Measurements from ENCODE around the gene TMEM120B.
A peak's percentile ranks its signal among the peaks of the same experiment; 100 is the strongest.
"Not testable (repeated sequence)": the region's sequence is repeated elsewhere in the genome, so short reads cannot be mapped to it uniquely, and the experiment has no call there.

Gene TMEM120B

DNA sequence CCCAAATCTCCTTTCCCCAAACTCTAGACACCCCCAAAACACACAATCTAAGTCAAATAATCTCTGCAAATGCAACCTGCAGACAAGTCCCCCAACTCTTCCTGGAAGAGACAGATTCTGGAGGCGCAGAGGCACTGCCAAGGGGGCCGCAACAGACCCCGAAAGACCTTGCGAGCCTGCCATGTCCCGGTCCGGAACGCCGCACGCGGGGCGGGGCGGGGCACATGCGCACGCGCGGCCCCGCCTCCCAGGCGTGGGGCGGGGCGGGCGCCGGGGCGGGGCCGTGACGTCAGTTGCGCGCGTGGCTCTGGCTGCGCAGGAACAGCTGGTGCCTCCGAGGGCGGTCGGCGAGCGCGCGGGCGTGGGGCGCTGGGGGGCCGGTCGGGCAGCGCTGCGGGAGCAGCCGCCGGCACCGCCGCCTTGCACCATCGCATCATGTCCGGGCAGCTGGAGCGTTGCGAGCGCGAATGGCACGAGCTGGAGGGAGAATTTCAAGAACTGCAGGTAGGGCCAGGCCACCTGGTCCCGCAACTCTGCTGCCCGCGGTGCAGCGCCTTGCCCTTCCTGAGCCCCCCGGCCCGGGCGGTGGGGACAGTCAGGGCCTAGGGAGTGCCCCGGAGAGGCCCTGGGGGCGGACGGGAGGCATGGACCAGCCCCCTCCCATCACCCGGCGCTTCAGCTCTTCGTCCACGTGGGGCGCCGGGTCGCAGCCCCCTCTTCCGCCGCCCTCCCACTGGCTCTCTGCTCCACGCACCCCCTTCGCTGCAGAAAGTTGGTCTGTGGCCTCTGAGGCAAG lies at the start of gene TMEM120B:
TSS of gene TMEM120B (plus strand) at position 292 of the 796 bp plus-strand sequence. CDS start at position 436, 144 bp downstream.
- DNase-seq (ENCODE audit: low read depth in 1 of 2, low spot score in 1 of 2): peak; percentile 67 to 76

- no peak for DNase-seq (ENCODE audit: low read depth in 1 of 2, low spot score in 1 of 2)
These were observed 49.0 kb upstream of the TMEM120B start for GRCh38 chr12:121663610-121663929.

- DNase-seq (ENCODE audit: low read depth in 1 of 2, low spot score in 1 of 2): not testable (repeated sequence)
These were observed 45.7 kb upstream of the TMEM120B start for GRCh38 chr12:121666829-121667228.

- peak; percentile 22 to 23 for DNase-seq (ENCODE audit: low read depth in 1 of 2, low spot score in 1 of 2)
These were observed 43.6 kb upstream of the TMEM120B start for GRCh38 chr12:121668750-121669520.

DNA sequence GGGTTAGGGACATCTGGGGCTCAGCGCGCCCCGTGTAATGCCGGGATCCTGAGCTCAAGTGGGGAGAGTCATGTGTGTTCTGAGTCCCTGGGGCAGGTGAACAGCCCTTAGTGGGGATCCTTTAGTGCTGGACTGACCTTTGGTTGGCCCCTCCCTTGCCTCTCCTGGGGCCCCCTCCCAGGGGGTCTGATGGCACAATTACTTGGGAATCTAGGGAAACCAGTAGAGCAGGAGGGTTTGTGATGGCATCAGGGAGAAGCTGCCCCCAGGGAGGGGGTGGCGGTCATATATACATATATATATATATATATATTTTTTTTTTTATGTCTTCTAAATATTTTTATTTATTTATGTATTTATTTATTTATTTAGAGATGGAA lies 43.0 kb upstream of the TMEM120B start, which contains the start of gene MORN3:
TSS of gene MORN3 (minus strand) at position 134 of the 380 bp plus-strand sequence. CDS start 171 bp downstream, outside the sequence.
- no peak for DNase-seq (ENCODE audit: low read depth in 1 of 2, low spot score in 1 of 2)

- DNase-seq (ENCODE audit: low read depth in 1 of 2, low spot score in 1 of 2): no peak
These were observed 39.5 kb upstream of the TMEM120B start for GRCh38 chr12:121673013-121673511.

DNA sequence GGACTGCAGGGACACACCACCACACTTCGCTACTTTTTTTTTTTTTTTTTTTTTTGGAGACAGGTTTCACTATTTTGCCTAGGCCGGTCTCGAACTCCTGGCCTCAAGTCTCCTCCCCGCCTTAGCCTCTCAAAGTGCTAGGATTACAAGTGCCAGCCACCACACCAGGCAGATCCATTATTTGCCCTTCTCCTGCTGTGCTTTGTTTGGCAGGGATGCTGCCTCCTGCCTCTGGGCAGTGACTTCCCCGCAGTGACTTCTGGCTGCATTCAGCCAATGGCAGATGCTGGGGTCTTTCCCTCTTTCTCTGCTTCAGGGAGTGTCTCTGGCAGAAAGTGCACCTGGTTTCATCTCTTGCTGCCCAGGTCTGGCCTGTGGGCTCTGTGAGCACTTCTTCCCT lies 36.4 kb upstream of the TMEM120B start:
- DNase-seq (ENCODE audit: low read depth in 1 of 2, low spot score in 1 of 2): no peak

- no peak for DNase-seq (ENCODE audit: low read depth in 1 of 2, low spot score in 1 of 2)
These were observed 34.2 kb upstream of the TMEM120B start for GRCh38 chr12:121678305-121678704.

GRCh38 chr12:121678716-121679300 lies 33.7 kb upstream of the TMEM120B start:
- no peak for DNase-seq (ENCODE audit: low read depth in 1 of 2, low spot score in 1 of 2)

DNA sequence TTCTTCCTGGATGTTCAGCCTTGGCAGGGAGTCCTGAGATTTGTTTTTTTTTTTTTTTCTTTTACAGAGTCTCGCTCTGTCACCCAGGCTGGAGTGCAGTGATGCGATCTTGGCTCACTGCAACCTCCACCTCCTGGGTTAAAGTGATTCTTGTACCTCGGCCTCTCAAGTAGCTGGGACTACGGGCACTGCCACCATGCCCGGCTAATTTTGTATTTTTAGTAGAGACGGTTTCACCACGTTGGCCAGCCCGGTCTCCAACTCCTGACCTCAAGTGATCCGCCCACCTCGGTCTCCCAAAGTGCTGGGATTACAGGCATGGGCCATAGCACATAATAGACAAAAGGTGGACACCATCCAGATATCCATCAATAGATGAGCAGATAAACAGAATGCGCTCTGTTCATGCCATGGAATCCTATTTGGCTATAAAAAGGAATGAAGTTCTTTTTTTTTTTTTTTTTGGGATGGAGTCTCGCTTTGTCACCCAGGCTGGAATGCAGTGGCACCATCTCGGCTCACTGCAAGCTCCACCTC lies 32.8 kb upstream of the TMEM120B start:
- not testable (repeated sequence) for DNase-seq (ENCODE audit: low read depth in 1 of 2, low spot score in 1 of 2)

- DNase-seq (ENCODE audit: low read depth in 1 of 2, low spot score in 1 of 2): no peak
These were observed 23.6 kb upstream of the TMEM120B start for GRCh38 chr12:121688966-121689365.

- DNase-seq (ENCODE audit: low read depth in 1 of 2, low spot score in 1 of 2): no peak
These were observed 23.1 kb upstream of the TMEM120B start for GRCh38 chr12:121689430-121689829.

GRCh38 chr12:121692744-121693143 lies 19.8 kb upstream of the TMEM120B start:
- not testable (repeated sequence) for DNase-seq (ENCODE audit: low read depth in 1 of 2, low spot score in 1 of 2)

GRCh38 chr12:121693155-121693687 lies 19.3 kb upstream of the TMEM120B start:
- DNase-seq (ENCODE audit: low read depth in 1 of 2, low spot score in 1 of 2): no peak

- no peak for DNase-seq (ENCODE audit: low read depth in 1 of 2, low spot score in 1 of 2)
These were observed 15.4 kb upstream of the TMEM120B start for GRCh38 chr12:121697093-121697698.

- DNase-seq (ENCODE audit: low read depth in 1 of 2, low spot score in 1 of 2): not testable (repeated sequence)
These were observed 14.7 kb upstream of the TMEM120B start for GRCh38 chr12:121697861-121698260.

GRCh38 chr12:121701667-121702277 lies 10.8 kb upstream of the TMEM120B start:
- no peak for DNase-seq (ENCODE audit: low read depth in 1 of 2, low spot score in 1 of 2)

- no peak for DNase-seq (ENCODE audit: low read depth in 1 of 2, low spot score in 1 of 2)
These were observed 9.6 kb upstream of the TMEM120B start for GRCh38 chr12:121702944-121703343.

DNA sequence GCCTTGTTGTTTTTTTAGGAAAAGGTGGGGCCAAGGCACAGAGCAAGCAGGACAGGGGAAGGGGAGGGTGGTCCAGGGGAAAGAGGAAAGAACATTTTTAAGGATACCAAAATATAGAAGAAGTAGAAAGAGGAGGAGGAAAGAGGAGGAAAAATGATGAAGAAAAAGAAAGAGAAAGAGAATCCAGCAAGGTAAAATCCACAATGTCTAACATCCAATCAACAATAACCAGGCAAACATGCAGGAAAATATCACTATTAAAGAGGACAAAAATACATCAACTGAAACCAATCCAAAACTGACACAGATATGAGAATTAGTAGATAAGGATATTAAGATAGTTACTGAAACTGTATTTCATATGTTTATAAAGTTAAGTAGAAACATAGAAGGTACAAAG lies 7.0 kb upstream of the TMEM120B start:
- DNase-seq (ENCODE audit: low read depth in 1 of 2, low spot score in 1 of 2): no peak

GRCh38 chr12:121708313-121709063 lies 4.1 kb upstream of the TMEM120B start:
- no peak for DNase-seq (ENCODE audit: low read depth in 1 of 2, low spot score in 1 of 2)
